ENCODE results near the gene TEX2. TPM values are rescaled to one million over a fixed set of nuclear protein-coding genes. Genes with fewer than 3 reads are reported as not detected.

Gene TEX2
- total RNA-seq, 1 donor = 17.5 TPM

- DNase-seq (ENCODE audit: low read depth in 2 of 3, low spot score in 2 of 3) = no peak
Observed at GRCh38 chr17:64124609-64125008, 138.5 kb downstream of the TEX2 start.

- DNase-seq (ENCODE audit: low read depth in 2 of 3, low spot score in 2 of 3) = no peak
Observed at GRCh38 chr17:64123114-64123513, 139.9 kb downstream of the TEX2 start.

GRCh38 chr17:64120972-64121786 is 141.9 kb downstream of the TEX2 start:
- peak in 2 of 3 donors; percentile 18 to 27 for DNase-seq (ENCODE audit: low read depth in 2 of 3, low spot score in 2 of 3)

- no peak for DNase-seq (ENCODE audit: low read depth in 2 of 3, low spot score in 2 of 3)
Observed at GRCh38 chr17:64120159-64120810, 142.8 kb downstream of the TEX2 start.

- peak in 2 of 3 donors; percentile 56 to 68 for DNase-seq (ENCODE audit: low read depth in 2 of 3, low spot score in 2 of 3)
Observed at GRCh38 chr17:64117981-64118979, 144.8 kb downstream of the TEX2 start.

- DNase-seq (ENCODE audit: low read depth in 2 of 3, low spot score in 2 of 3) = no peak
Observed at GRCh38 chr17:64115822-64116534, 147.1 kb downstream of the TEX2 start.

GRCh38 chr17:64115043-64115698 is 147.9 kb downstream of the TEX2 start:
- no peak for DNase-seq (ENCODE audit: low read depth in 2 of 3, low spot score in 2 of 3)

GRCh38 chr17:64113006-64113405 is 150.1 kb downstream of the TEX2 start:
- no peak for DNase-seq (ENCODE audit: low read depth in 2 of 3, low spot score in 2 of 3)

- no peak for DNase-seq (ENCODE audit: low read depth in 2 of 3, low spot score in 2 of 3)
Observed at GRCh38 chr17:64111831-64112230, 151.2 kb downstream of the TEX2 start.

- DNase-seq (ENCODE audit: low read depth in 2 of 3, low spot score in 2 of 3) = peak in 2 of 3 donors; percentile 26 to 33
Observed at GRCh38 chr17:64110379-64111152, 152.5 kb downstream of the TEX2 start.

- no peak for DNase-seq (ENCODE audit: low read depth in 2 of 3, low spot score in 2 of 3)
Observed at GRCh38 chr17:64109400-64109799, 153.7 kb downstream of the TEX2 start.

- no peak for DNase-seq (ENCODE audit: low read depth in 2 of 3, low spot score in 2 of 3)
Observed at GRCh38 chr17:64107500-64108236, 155.4 kb downstream of the TEX2 start.

GRCh38 chr17:64106918-64107317 is 156.1 kb downstream of the TEX2 start:
- no peak for DNase-seq (ENCODE audit: low read depth in 2 of 3, low spot score in 2 of 3)

- peak in 2 of 3 donors; percentile 21 to 26 for DNase-seq (ENCODE audit: low read depth in 2 of 3, low spot score in 2 of 3)
Observed at GRCh38 chr17:64103391-64104364, 159.4 kb downstream of the TEX2 start.

GRCh38 chr17:64102627-64103390 is 160.3 kb downstream of the TEX2 start:
- no peak for DNase-seq (ENCODE audit: low read depth in 2 of 3, low spot score in 2 of 3)

- no peak for DNase-seq (ENCODE audit: low read depth in 2 of 3, low spot score in 2 of 3)
Observed at GRCh38 chr17:64099543-64099942, 163.5 kb downstream of the TEX2 start.
